GM10266 (cell line): Measurements from ENCODE around the gene MYO3A.

Experiments used
- DNase-seq: peaks from one replicate; pipeline ENCODE4 v3.0.0; 2012; ENCODE audit errors: extremely low spot score
- CTCF ChIP-seq: IDR thresholded peaks from 2 replicates; pipeline ENCODE4 v1.5.1; 2012; ENCODE audit warnings: mild to moderate bottlenecking, low read depth; ENCODE audit not compliant: control insufficient read depth, insufficient read depth; ENCODE audit errors: missing control alignments

The MYO3A gene

GRCh38 chr10:25933653-25934608 lies at the start of gene MYO3A:
TSS of gene MYO3A (plus strand) at chr10:25934229. CDS start at chr10:25952111, 17,882 bp downstream.
- DNase-seq = no peak
- TF ChIP-seq CTCF = no peak

GRCh38 chr10:25888627-25889026 lies 45.4 kb upstream of the MYO3A start:
- no peak for DNase-seq
- no peak for TF ChIP-seq CTCF

GRCh38 chr10:25890995-25891394 lies 43.0 kb upstream of the MYO3A start:
- DNase-seq = no peak
- TF ChIP-seq CTCF = no peak

- DNase-seq = no peak
- no peak for TF ChIP-seq CTCF
These were observed 38.2 kb upstream of the MYO3A start for GRCh38 chr10:25895856-25896255.

- no peak for TF ChIP-seq CTCF
- DNase-seq = no peak
These were observed 37.6 kb upstream of the MYO3A start for GRCh38 chr10:25896421-25896820.

GRCh38 chr10:25899304-25899703 lies 34.7 kb upstream of the MYO3A start:
- DNase-seq = no peak
- TF ChIP-seq CTCF = no peak

- TF ChIP-seq CTCF = no peak
- no peak for DNase-seq
These were observed 32.8 kb upstream of the MYO3A start for GRCh38 chr10:25901199-25901598.
